Trophoblast cell (in vitro differentiated cells and primary cell): ENCODE data around the gene PATZ1.

Experiments used
- DNase-seq, 2 donors: peaks; one replicate each; pipeline ENCODE4 v3.0.0-alpha.2; 2016
- H2AFZ ChIP-seq: 2 replicates; pipeline ENCODE4 v1.6.1; 2013; ENCODE audit warnings: low read length, moderate library complexity, mild to moderate bottlenecking; ENCODE audit not compliant: insufficient read depth, poor library complexity
- H2AK5ac ChIP-seq: 2 replicates; pipeline ENCODE4 v1.6.1; 2013; ENCODE audit warnings: mild to moderate bottlenecking, low read length
- H2BK120ac ChIP-seq: 2 replicates; pipeline ENCODE4 v1.6.1; 2013; ENCODE audit warnings: low read length, mild to moderate bottlenecking, moderate library complexity; ENCODE audit not compliant: insufficient read depth, poor library complexity
- H2BK12ac ChIP-seq: 2 replicates; pipeline ENCODE4 v1.6.1; 2013; ENCODE audit warnings: mild to moderate bottlenecking, low read length, moderate library complexity
- H2BK5ac ChIP-seq: 2 replicates; pipeline ENCODE4 v1.6.1; 2013; ENCODE audit warnings: low read length, low read depth, moderate library complexity, mild to moderate bottlenecking; ENCODE audit not compliant: poor library complexity
- H3K14ac ChIP-seq: 2 replicates; pipeline ENCODE4 v1.6.1; 2013; ENCODE audit warnings: mild to moderate bottlenecking, low read length
- H3K18ac ChIP-seq: 2 replicates; pipeline ENCODE4 v1.6.1; 2013; ENCODE audit warnings: mild to moderate bottlenecking, low read length
- H3K23ac ChIP-seq: 2 replicates; pipeline ENCODE4 v1.6.1; 2013; ENCODE audit warnings: low read length
- H3K27ac ChIP-seq: 2 replicates; pipeline ENCODE4 v1.5.1; 2013; ENCODE audit warnings: low read depth, mild to moderate bottlenecking, inconsistent platforms, low read length, moderate library complexity
- H3K27me3 ChIP-seq: 2 replicates; pipeline ENCODE4 v1.6.1; 2013; ENCODE audit warnings: inconsistent platforms, mild to moderate bottlenecking, low read length, moderate library complexity; ENCODE audit not compliant: insufficient read depth
- H3K36me3 ChIP-seq, 2 experiments: 1 replicate in 1 of 2; 2 replicates in 1 of 2; pipeline ENCODE4 v1.6.1; 2013; ENCODE audit warnings: low read length in 2 of 2, mild to moderate bottlenecking in 2 of 2, moderate library complexity in 1 of 2; ENCODE audit not compliant: insufficient read depth in 2 of 2, control insufficient read depth in 1 of 2
- H3K4ac ChIP-seq: 2 replicates; pipeline ENCODE4 v1.6.1; 2013; ENCODE audit warnings: low read depth, mild to moderate bottlenecking, low read length, moderate library complexity
- H3K4me1 ChIP-seq, 2 experiments: 1 replicate in 1 of 2; 2 replicates in 1 of 2; pipeline ENCODE4 v1.6.1; 2013; ENCODE audit warnings: low read length in 2 of 2, mild to moderate bottlenecking in 2 of 2, moderate library complexity in 1 of 2; ENCODE audit not compliant: insufficient read depth in 2 of 2, control insufficient read depth in 1 of 2
- H3K4me2 ChIP-seq: 2 replicates; pipeline ENCODE4 v1.6.1; 2013; ENCODE audit warnings: inconsistent platforms, mild to moderate bottlenecking, low read length, moderate library complexity
- H3K4me3 ChIP-seq: 2 replicates; pipeline ENCODE4 v1.5.1; 2013; ENCODE audit warnings: mild to moderate bottlenecking, low read depth, low read length, inconsistent platforms
- H3K79me1 ChIP-seq: one replicate; pipeline ENCODE4 v1.6.1; 2013; ENCODE audit warnings: low read length
- H3K79me2 ChIP-seq: 2 replicates; pipeline ENCODE4 v1.6.1; 2013; ENCODE audit warnings: low read length, mild to moderate bottlenecking; ENCODE audit not compliant: control insufficient read depth, insufficient read depth, poor library complexity
- H3K9ac ChIP-seq: 2 replicates; pipeline ENCODE4 v1.6.1; 2013; ENCODE audit warnings: mild to moderate bottlenecking, low read length
- H3K9me3 ChIP-seq: 2 replicates; pipeline ENCODE4 v1.6.1; 2013; ENCODE audit warnings: low read depth, mild to moderate bottlenecking, control low read depth, inconsistent platforms, low read length; ENCODE audit not compliant: insufficient read depth
- H4K12ac ChIP-seq: 2 replicates; pipeline ENCODE4 v1.6.1; 2013; ENCODE audit warnings: low read depth, mild to moderate bottlenecking, low read length, moderate library complexity
- H4K8ac ChIP-seq: 2 replicates; pipeline ENCODE4 v1.6.1; 2013; ENCODE audit warnings: low read depth, mild to moderate bottlenecking, low read length, moderate library complexity
- H4K91ac ChIP-seq: one replicate; pipeline ENCODE4 v1.6.1; 2013; ENCODE audit warnings: low read depth, mild to moderate bottlenecking, low read length, moderate library complexity
- WGBS: extraction: QIAGEN DNeasy Blood & Tissue Kit; methylation state at CpG from one replicate; pipeline ENCODE4 v1.1.7; 2013; ENCODE audit warnings: missing lambda C conversion rate; ENCODE audit not compliant: insufficient read length, insufficient coverage; ENCODE audit errors: extremely low coverage; 5-methylcytosine and 5-hydroxymethylcytosine counted together

Gene PATZ1

GRCh38 chr22:31361743-31362142 lies 15.6 kb upstream of the PATZ1 start:
- Histone ChIP-seq H2BK120ac (no peak overlapping the region), H3K9ac (no peak overlapping the region), H3K27me3 (no peaks in the 10 kb centered on the region), H3K79me1 (no peaks in the 10 kb centered on the region), H3K9me3 (no peaks in the 10 kb centered on the region), H3K27ac (no peak overlapping the region), H3K4me1 (no peaks in the 10 kb centered on the region), H3K18ac (no peak overlapping the region), H4K91ac (no peak overlapping the region), H2BK5ac (no peak overlapping the region), H3K14ac (no peak overlapping the region), H2AK5ac (no peak overlapping the region), H4K12ac (no peak overlapping the region), H2AFZ (no peak overlapping the region), H3K23ac (no peak overlapping the region), H2BK12ac (no peak overlapping the region), H3K4ac (no peak overlapping the region), H3K79me2 (no peaks in the 10 kb centered on the region), H3K36me3 (no peaks in the 10 kb centered on the region), H3K4me3 (no peak overlapping the region), H4K8ac (no peak overlapping the region), H3K4me2 (no peak overlapping the region)
- no peak for DNase-seq
- WGBS, result no CpG with 5 or more reads among the region's 1 CpG

- Histone ChIP-seq H3K18ac (no peak overlapping the region), H2BK12ac (no peak overlapping the region), H3K4me1 (no peaks in the 10 kb centered on the region), H3K36me3 (no peaks in the 10 kb centered on the region), H3K79me1 (no peaks in the 10 kb centered on the region), H4K8ac (no peak overlapping the region), H3K9me3 (no peaks in the 10 kb centered on the region), H3K14ac (no peak overlapping the region), H3K23ac (no peak overlapping the region), H3K4me3 (no peak overlapping the region), H4K12ac (no peak overlapping the region), H3K4ac (no peak overlapping the region), H2BK120ac (no peak overlapping the region), H3K79me2 (no peaks in the 10 kb centered on the region), H4K91ac (no peak overlapping the region), H2AFZ (no peak overlapping the region), H3K9ac (no peak overlapping the region), H3K27me3 (no peaks in the 10 kb centered on the region), H3K27ac (no peak overlapping the region), H3K4me2 (no peak overlapping the region), H2BK5ac (no peak overlapping the region), H2AK5ac (no peak overlapping the region)
- WGBS, result no CpG with 5 or more reads among the region's 1 CpG
- DNase-seq, result no peak
These were observed 13.9 kb upstream of the PATZ1 start for GRCh38 chr22:31360029-31360428.

- no peak overlapping the region for H4K8ac ChIP-seq
- H3K18ac ChIP-seq, result no peak overlapping the region
- no peaks in the 10 kb centered on the region for H3K27me3 ChIP-seq
- H2AFZ ChIP-seq, result no peak overlapping the region
- no peaks in the 10 kb centered on the region for H3K4me1 ChIP-seq
- no peak overlapping the region for H3K23ac ChIP-seq
- H4K12ac ChIP-seq, result no peak overlapping the region
- H3K36me3 ChIP-seq, result no peaks in the 10 kb centered on the region
- no peak overlapping the region for H2AK5ac ChIP-seq
- no peak overlapping the region for H3K4me3 ChIP-seq
- no peak overlapping the region for H2BK5ac ChIP-seq
- H3K4ac ChIP-seq, result no peak overlapping the region
- no peak overlapping the region for H3K9ac ChIP-seq
- no peak overlapping the region for H3K4me2 ChIP-seq
- H3K79me2 ChIP-seq, result no peaks in the 10 kb centered on the region
- H3K9me3 ChIP-seq, result no peaks in the 10 kb centered on the region
- DNase-seq, result no peak
- no peak overlapping the region for H3K27ac ChIP-seq
- H3K79me1 ChIP-seq, result no peaks in the 10 kb centered on the region
- H3K14ac ChIP-seq, result no peak overlapping the region
- no peak overlapping the region for H2BK120ac ChIP-seq
- no peak overlapping the region for H4K91ac ChIP-seq
- H2BK12ac ChIP-seq, result no peak overlapping the region
- no CpG with 5 or more reads among the region's 5 CpGs for WGBS
These were observed 8.4 kb upstream of the PATZ1 start for GRCh38 chr22:31354515-31354914.

- no peak overlapping the region for H2BK5ac ChIP-seq
- H3K9ac ChIP-seq, result no peak overlapping the region
These were observed 4.3 kb upstream of the PATZ1 start for GRCh38 chr22:31350410-31350863.

More at GRCh38 chr22:31350410-31350863, 4.3 kb upstream of the PATZ1 start:
- Histone ChIP-seq H3K79me2 (peaks cover 13% of the 10 kb centered on the region), H2BK12ac (no peak overlapping the region), H2BK120ac (no peak overlapping the region), H3K79me1 (peaks cover 15% of the 10 kb centered on the region), H3K4ac (no peak overlapping the region), H3K4me3 (no peak overlapping the region), H2AFZ (no peak overlapping the region), H3K4me2 (no peak overlapping the region), H4K91ac (no peak overlapping the region), H3K27ac (no peak overlapping the region), H2AK5ac (no peak overlapping the region), H3K36me3 (no peaks in the 10 kb centered on the region), H3K18ac (no peak overlapping the region), H3K14ac (no peak overlapping the region), H3K4me1 (peaks cover 0 to 5% of the 10 kb centered on the region in 2 experiments), H3K23ac (no peak overlapping the region), H4K12ac (no peak overlapping the region), H4K8ac (no peak overlapping the region), H3K9me3 (no peaks in the 10 kb centered on the region), H3K27me3 (no peaks in the 10 kb centered on the region)
- DNase-seq, result no peak
- WGBS, result no CpG with 5 or more reads among the region's 8 CpGs
